NCI-H2081 treated with DMSO at 0.1 percent for 48 hours (cell line): ENCODE measurements around the gene KRT4.
"Not testable (repeated sequence)": the region's sequence is repeated elsewhere in the genome, so short reads cannot be mapped to it uniquely, and the experiment has no call there.

Experiments used
- DNase-seq: peaks from one replicate; lab custom pipeline; 2025; lab: John Stamatoyannopoulos, UW

KRT4 gene

GRCh38 chr12:52813885-52814709 is at the start of gene KRT4:
TSS of gene KRT4 (minus strand) at chr12:52814116. CDS start at chr12:52814058, 58 bp downstream.
- DNase-seq = no peak

- DNase-seq = no peak
These were observed 48.1 kb upstream of the KRT4 start for GRCh38 chr12:52862023-52862422.

- DNase-seq = no peak
These were observed 47.6 kb upstream of the KRT4 start for GRCh38 chr12:52861511-52861910.

GRCh38 chr12:52860102-52860823 is 46.3 kb upstream of the KRT4 start:
- DNase-seq = no peak

- DNase-seq = no peak
These were observed 43.6 kb upstream of the KRT4 start for GRCh38 chr12:52857500-52857899.

- no peak for DNase-seq
These were observed 42.9 kb upstream of the KRT4 start for GRCh38 chr12:52856787-52857186.

- not testable (repeated sequence) for DNase-seq
These were observed 42.2 kb upstream of the KRT4 start for GRCh38 chr12:52856077-52856476.

GRCh38 chr12:52851787-52852186 is 37.9 kb upstream of the KRT4 start:
- DNase-seq = no peak

- DNase-seq = no peak
These were observed 36.8 kb upstream of the KRT4 start for GRCh38 chr12:52850681-52851080.

- no peak for DNase-seq
These were observed 35.6 kb upstream of the KRT4 start for GRCh38 chr12:52849511-52849910.

GRCh38 chr12:52848661-52849255 is 34.8 kb upstream of the KRT4 start, which contains the start of gene KRT78:
TSS of gene KRT78 (minus strand) at chr12:52848994. CDS start at chr12:52848930, 64 bp downstream.
- no peak for DNase-seq

- DNase-seq = no peak
These were observed 33.6 kb upstream of the KRT4 start for GRCh38 chr12:52847335-52848102.

- no peak for DNase-seq
These were observed 32.5 kb upstream of the KRT4 start for GRCh38 chr12:52846356-52846970.

- DNase-seq = no peak
These were observed 32.0 kb upstream of the KRT4 start for GRCh38 chr12:52845946-52846345.

- no peak for DNase-seq
These were observed 30.5 kb upstream of the KRT4 start for GRCh38 chr12:52844386-52844785.

- DNase-seq = no peak
These were observed 25.7 kb upstream of the KRT4 start for GRCh38 chr12:52839436-52840105.

GRCh38 chr12:52838609-52839435 is 24.9 kb upstream of the KRT4 start:
- no peak for DNase-seq

GRCh38 chr12:52837781-52838608 is 24.1 kb upstream of the KRT4 start:
- no peak for DNase-seq

- DNase-seq = no peak
These were observed 23.5 kb upstream of the KRT4 start for GRCh38 chr12:52837413-52837741.
